GM21737 (cell line): ENCODE results near the gene NME7.

Experiments
- ATAC-seq: cut with Tn5 transposase; IDR thresholded peaks from one replicate; pipeline ENCODE4 v1.9.1; 2021; ENCODE audit warnings: mild to moderate bottlenecking, moderate library complexity; ENCODE audit not compliant: unreplicated experiment

The NME7 gene

DNA sequence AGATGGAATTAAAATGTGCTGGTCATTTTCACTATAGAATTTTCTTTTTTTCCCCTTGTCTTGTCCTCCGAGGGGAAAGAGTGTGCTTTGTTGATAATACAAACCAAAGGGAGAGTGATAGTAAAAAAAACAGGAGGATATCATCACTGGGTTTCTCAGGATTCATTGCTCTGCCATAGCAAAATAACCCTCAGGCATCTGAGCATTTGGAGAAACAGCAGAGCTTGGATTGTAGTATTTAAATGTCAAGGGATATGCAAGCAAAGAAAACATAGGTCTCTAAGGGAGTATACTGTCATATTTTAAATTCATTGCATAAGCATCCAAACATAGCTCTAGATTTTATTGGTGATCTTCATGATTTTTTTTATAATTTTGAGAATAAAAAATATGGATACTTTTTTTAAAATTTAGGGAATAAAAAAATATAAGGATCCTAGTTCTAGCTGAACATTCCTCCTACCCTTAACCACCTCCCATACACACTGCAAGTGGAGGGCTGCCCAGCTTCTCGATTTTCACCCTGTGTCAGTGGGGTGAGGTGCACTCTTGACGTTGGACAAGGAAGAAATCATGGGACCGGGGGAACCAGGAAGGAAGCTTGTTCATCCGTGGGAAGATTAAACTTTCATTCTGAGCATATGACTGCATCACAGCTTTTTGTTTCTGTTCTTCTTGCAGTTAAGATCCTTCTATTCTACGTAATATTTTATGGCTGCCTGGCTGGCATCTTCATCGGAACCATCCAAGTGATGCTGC lies 256.7 kb downstream of the NME7 start:
- ATAC-seq = no peak

DNA sequence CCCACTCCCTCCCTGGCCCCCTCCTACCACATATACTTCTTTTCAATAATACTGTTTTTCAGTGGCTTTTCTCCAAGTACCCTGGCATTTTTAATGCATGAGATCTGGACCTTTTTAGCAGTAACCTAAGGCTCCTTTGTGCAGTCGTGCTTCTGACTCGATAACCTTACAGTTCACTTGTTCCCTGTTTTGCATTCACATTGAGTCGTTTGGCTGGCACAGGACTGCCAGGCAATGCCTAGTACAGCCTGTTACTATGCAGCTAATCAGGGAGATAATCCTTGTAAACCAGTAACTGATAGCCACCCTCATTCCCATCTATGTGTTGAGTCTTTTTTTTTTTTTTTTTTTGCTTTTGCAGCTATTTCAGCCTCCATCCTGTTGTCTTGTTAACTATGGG lies 257.4 kb downstream of the NME7 start:
- ATAC-seq = no peak

GRCh38 chr1:169109561-169110134 lies 257.9 kb downstream of the NME7 start:
- no peak for ATAC-seq

DNA sequence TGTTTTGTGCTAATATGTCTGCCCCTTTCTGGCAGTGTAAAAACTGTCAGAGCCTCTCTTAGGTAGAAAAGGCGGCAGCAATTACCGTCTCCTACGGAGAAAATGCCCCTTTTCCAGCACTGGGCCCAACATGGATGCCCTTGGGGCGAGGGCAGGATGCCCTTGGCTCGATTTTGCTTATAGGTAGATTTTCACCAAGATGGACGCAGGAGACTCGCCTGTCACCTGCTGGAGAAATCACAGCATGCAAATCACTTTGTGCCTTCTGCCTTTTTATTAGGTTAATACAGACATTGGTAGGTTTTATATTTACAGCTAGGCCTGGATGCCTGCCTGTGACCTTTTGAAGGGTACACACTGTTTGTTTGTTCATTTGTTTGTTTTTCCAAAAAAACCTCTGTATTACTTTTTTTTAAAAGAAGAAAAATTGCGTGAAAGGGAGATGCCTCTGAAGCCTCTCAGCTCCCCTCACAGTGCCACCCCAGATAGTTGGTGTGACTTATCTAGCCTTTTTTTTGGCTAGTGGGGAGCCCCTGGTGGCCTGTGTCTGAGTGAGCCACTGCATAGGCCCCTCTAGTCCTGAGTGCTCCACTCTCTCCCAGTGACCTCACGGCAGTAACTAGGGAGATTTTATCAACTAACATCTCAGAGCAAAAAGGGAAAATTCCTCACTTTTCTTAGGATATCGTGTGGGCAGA lies 258.6 kb downstream of the NME7 start:
- ATAC-seq = no peak

DNA sequence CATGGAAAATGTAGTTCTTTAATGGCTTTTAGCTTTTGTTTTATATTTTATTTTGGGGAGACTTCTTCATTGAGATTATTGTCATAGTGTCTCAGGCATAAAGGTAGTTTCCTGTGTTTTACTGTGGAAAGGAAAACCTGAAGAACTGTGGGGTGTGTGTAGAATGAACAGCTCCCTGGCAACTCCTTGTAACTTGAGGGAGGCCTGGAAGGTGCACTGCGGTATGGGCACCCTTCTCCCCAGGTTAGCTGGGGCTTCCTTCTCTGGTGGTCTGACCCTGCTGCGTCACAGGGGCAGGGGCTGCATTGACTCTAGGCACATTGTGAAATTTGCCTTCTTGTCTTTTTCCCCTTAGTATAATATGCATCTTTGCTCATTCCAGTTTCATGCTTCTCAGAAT lies 259.4 kb downstream of the NME7 start:
- ATAC-seq = no peak

DNA sequence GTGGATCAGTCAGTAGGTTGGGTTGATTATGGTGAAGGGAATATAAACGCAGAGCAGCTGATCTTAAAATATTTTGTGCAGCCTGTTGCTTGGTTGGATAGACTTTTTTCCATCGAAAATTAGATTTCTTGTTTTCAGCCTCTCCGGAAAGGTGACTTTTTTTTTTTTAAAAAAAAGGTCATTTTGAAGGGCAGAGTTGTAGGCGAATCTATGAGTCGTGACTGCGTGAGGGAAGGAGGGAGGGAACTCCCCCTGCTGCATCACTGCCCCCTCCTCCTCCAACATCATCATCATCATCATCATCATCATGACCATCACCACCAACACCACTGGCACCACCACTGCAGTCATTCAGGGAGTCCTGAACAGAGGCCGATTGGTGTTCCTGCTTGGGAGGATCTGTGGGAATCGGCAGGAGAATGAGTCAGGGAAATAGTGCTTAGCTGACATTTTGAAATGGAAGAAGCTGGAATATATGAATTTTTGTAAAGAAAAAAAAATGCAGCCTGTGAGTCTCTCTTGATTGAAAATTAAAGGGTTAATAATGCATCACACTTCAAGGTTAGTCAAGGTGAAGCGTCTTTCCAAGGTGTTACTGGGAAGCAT lies 259.9 kb downstream of the NME7 start:
- ATAC-seq = no peak

DNA sequence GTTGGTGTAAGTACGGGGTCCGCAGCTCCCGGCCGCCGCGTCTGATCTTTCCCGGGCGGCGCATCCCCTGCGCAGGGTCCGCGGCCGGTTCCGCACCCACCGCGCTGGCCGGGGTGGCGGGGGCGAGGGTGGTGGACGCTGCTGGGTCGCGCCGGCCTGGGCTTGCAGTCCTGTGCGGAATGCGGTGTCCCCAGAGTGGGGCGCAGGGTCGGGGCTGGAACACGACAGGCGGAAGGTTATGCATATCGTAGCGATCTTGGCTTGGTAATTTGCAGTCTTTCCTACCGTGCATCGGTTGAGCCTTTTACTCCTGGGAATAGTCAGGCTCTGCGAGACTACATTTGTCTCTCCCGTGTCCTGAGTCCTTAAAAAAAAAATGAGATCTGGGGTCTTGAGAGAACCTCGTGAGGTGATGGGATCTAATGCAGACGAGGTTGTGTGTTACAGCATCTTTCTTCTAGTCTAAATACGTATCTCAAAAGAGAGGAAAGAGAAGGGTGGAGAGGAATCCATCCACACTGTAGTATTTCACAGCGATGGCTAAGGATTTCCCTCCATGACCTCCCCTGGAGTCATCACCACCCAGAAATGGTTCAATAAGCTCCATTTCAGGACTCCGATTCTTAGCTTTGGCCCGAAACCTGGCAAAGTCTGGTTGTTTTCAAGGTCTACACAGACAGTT lies 260.5 kb downstream of the NME7 start:
- ATAC-seq = no peak

DNA sequence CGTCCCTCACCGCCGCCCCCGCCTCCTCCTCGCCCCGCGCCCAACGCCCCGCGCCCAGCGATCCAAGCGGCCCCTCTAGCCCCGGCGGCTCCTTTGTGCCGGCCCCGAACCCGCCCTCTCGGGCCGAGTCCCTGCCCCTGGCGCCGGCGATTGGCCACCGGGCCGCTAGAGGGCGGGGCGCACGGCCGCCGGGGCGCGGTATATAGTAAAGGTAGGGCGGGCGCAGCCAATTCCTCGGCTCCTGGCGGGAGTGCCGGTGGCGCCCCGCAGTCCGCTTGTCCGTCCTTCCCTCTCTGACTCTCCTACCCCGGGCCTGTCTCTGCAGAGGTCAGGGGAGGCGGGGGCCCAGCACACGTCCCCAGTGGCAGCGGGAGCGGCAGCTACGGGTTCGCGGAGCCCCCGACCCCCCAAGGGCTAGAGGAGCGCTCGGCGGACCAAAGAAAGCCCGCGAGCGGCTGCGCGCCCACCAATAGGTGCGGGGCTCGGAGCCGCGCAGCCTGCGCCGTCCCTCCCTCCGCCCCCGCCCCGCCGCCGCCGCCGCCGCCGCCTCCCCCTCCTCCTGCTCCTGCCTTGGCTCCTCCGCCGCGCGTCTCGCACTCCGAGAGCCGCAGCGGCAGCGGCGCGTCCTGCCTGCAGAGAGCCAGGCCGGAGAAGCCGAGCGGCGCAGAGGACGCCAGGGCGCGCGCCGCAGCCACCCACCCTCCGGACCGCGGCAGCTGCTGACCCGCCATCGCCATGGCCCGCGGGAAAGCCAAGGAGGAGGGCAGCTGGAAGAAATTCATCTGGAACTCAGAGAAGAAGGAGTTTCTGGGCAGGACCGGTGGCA lies 261.3 kb downstream of the NME7 start, which contains the start of gene ATP1B1:
Gene ATP1B1 (plus strand): TSS at position 596 of the 826 bp plus-strand sequence. CDS start 140 bp downstream, at position 736.
- peak; percentile 79 for ATAC-seq

- peak; percentile 28 for ATAC-seq
These were observed 262.0 kb downstream of the NME7 start for GRCh38 chr1:169105434-169106094.

- no peak for ATAC-seq
These were observed 262.5 kb downstream of the NME7 start for GRCh38 chr1:169105087-169105433.

- ATAC-seq = no peak
These were observed 264.1 kb downstream of the NME7 start for GRCh38 chr1:169103480-169103893.

GRCh38 chr1:169103002-169103401 lies 264.6 kb downstream of the NME7 start:
- ATAC-seq = no peak

- ATAC-seq = no peak
These were observed 265.0 kb downstream of the NME7 start for GRCh38 chr1:169102567-169102966.

DNA sequence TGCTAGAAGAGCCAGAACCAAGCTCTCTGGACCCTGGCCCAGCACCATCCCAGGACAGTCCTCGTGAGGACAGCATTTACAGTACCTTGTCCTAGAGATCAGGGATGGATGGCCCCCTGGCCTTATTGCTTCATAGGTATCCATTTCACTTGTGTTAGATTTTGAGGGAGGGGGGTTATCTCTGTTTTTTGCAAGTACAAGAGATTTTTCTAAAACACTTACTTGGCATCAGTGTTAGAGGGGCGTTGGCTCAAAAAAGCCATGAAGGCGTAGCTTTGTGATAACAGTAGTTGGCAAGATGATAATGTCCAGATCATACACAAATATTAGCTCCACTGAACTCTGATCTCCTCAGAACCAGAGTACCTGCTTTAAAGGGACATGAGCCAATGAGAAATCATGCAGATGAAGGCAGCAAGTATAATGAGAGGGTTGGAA lies 266.9 kb downstream of the NME7 start:
- no peak for ATAC-seq

- ATAC-seq = no peak
These were observed 267.4 kb downstream of the NME7 start for GRCh38 chr1:169100208-169100607.

DNA sequence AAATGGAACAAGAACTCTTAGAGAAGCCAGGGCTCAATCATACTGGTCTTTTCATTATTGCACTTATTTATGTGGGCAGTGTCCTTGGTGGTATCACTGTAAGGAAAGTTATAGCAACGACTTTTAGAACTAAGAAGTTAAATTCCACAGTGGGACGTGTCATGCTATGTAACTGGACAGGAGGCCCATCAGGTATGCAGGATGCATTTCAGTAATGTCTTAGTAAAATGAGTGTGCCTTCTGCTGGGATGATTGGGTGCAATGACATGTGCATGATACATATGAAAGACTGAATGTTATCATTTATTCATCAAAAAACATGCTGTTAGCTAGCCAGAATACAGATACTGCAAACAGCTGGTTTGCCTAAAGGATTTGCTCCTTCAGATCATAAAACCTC lies 268.0 kb downstream of the NME7 start:
- ATAC-seq = no peak

- no peak for ATAC-seq
These were observed 269.2 kb downstream of the NME7 start for GRCh38 chr1:169098380-169098779.

DNA sequence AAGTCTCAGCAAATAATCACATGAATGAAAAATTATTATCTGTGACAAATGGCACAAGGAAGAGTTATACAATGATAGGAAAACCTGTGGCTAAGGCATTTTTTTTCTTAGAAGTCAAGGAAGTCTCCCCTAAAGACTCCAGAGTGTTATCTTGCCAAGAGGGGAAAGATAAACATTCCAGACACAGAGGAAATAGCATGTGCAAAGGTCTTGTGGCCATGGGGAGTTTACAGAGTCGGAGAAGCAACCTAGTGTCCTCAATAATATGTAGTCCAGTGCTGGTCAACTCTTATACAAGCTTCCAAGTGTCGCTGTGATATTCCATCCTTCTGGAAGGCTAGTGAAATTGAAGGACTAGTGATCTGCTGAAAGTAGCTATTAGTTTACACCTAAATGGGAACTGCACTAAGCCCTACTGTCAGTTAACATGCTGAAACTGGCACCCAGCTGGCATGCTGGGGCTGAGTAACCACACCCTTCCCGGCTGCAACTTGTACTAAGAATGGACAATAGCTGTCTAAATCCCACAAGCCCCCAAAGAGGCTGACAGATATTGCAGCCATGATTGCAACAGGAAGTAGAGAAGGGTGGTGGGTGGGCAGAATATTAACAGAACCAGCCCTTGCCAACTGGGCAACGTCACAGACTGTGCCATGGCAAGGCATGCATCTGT lies 272.6 kb downstream of the NME7 start:
- no peak for ATAC-seq

DNA sequence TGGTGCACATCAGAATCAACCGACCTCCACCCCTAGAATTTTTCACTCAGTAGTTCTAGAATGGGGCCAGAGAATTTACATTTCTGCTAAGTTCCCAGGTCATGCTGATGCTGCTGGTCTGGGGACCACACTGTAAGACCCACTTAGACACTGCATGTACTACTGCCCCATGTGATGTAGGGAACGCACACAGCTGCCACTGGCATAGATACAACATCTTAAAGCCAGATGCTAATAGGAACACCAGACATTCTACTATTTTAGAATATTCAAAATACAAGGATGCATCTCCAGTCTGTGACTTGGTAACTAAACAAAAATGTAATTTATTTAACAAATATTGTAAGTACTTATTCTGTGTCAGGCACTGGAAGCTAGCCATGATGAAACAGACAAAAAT lies 275.2 kb downstream of the NME7 start:
- no peak for ATAC-seq
